Naive thymus-derived CD4-positive, alpha-beta T cell (primary cell): ENCODE measurements around the gene GLS. TPM values are rescaled to one million over a fixed set of nuclear protein-coding genes. Genes with fewer than 3 reads are reported as not detected.
"Not testable (repeated sequence)": the region's sequence is repeated elsewhere in the genome, so short reads cannot be mapped to it uniquely, and the experiment has no call there.

Source experiments
- ATAC-seq: fragments of 150-1000 bp; cut with Tn5 transposase; 2 replicates; pipeline ENCODE4 v1.10.0; 2021; ENCODE audit warnings: mild to moderate bottlenecking, moderate library complexity
- CTCF ChIA-PET: fragments of 350-600 bp; sonication (Branson Sonifier 250); formaldehyde crosslinking; loops from one replicate; lab custom pipeline; 2021; ENCODE audit warnings: antibody characterized with exemption; lab: Charles Lee
- POLR2A ChIA-PET: fragments of 350-600 bp; sonication (Branson Sonifier 250); formaldehyde crosslinking; loops from one replicate; lab custom pipeline; 2021; ENCODE audit warnings: antibody characterized with exemption, inconsistent platforms; lab: Charles Lee
- DNase-seq, 9 donors: peaks; one replicate each; pipeline versions ENCODE4 v3.0.0 to v3.0.0-alpha.2; 2020 to 2022; ENCODE audit warnings: mixed read lengths in 1 of 9
- H3K27ac ChIP-seq: one replicate; pipeline ENCODE4 v1.7.0; 2013; ENCODE audit warnings: mild to moderate bottlenecking, low read depth, low read length, moderate library complexity
- H3K27me3 ChIP-seq, 2 donors: one replicate each; pipeline ENCODE4 v1.7.0; 2013; ENCODE audit warnings: low read length in 2 of 2, mild to moderate bottlenecking in 2 of 2, moderate library complexity in 2 of 2; ENCODE audit not compliant: control insufficient read depth in 2 of 2, insufficient read depth in 2 of 2
- H3K36me3 ChIP-seq, 3 experiments: 1 replicate in 2 of 3; 2 replicates in 1 of 3; pipeline ENCODE4 v1.7.0; 2013; ENCODE audit warnings: low read length in 3 of 3, mild to moderate bottlenecking in 3 of 3, moderate library complexity in 1 of 3; ENCODE audit not compliant: insufficient read depth in 3 of 3, control insufficient read depth in 2 of 3
- H3K4me1 ChIP-seq, 2 donors: one replicate each; pipeline ENCODE4 v1.7.0; 2013; ENCODE audit warnings: low read length in 2 of 2, mild to moderate bottlenecking in 2 of 2, moderate library complexity in 1 of 2; ENCODE audit not compliant: control insufficient read depth in 2 of 2, insufficient read depth in 2 of 2
- H3K4me3 ChIP-seq: 2 replicates; pipeline ENCODE4 v1.7.0; 2013; ENCODE audit warnings: mild to moderate bottlenecking, low read length
- H3K9me3 ChIP-seq, 3 experiments: 1 replicate in 2 of 3; 2 replicates in 1 of 3; pipeline ENCODE4 v1.7.0; 2013; ENCODE audit warnings: low read length in 3 of 3; ENCODE audit not compliant: control insufficient read depth in 2 of 3
- H3K27ac Mint-ChIP-seq, 9 donors: one replicate each; pipeline ENCODE4 v1.8.0; 2020 to 2022; ENCODE audit warnings: mixed read lengths in 9 of 9, mild to moderate bottlenecking in 8 of 9, moderate library complexity in 5 of 9, inconsistent platforms in 2 of 9
- H3K27me3 Mint-ChIP-seq, 5 donors: one replicate each; pipeline ENCODE4 v1.8.0; 2021 to 2022; ENCODE audit warnings: mixed read lengths in 5 of 5, mild to moderate bottlenecking in 1 of 5
- H3K36me3 Mint-ChIP-seq, 5 donors: one replicate each; pipeline ENCODE4 v1.8.0; 2020 to 2022; ENCODE audit warnings: mixed read lengths in 5 of 5, mild to moderate bottlenecking in 3 of 5, inconsistent platforms in 1 of 5
- H3K4me1 Mint-ChIP-seq, 7 donors: one replicate each; pipeline ENCODE4 v1.8.0; 2020 to 2022; ENCODE audit warnings: mixed read lengths in 7 of 7, mild to moderate bottlenecking in 3 of 7, inconsistent platforms in 1 of 7
- H3K4me3 Mint-ChIP-seq, 10 donors: one replicate each; pipeline ENCODE4 v1.8.0; 2020 to 2022; ENCODE audit warnings: mild to moderate bottlenecking in 10 of 10, mixed read lengths in 10 of 10, moderate library complexity in 6 of 10, inconsistent platforms in 2 of 10
- H3K9me3 Mint-ChIP-seq, 11 donors: one replicate each; pipeline ENCODE4 v1.8.0; 2020 to 2022; ENCODE audit warnings: mixed read lengths in 11 of 11, mild to moderate bottlenecking in 4 of 11, inconsistent platforms in 1 of 11, moderate library complexity in 1 of 11
- intact Hi-C, 2 donors: fragments of 100-400 bp; cut with micrococcal nuclease; formaldehyde crosslinking; loops; one replicate each; pipeline ENCODE4 v1.15.1; 2023
- polyA plus RNA-seq, 2 donors: library from polyadenylated mRNA; unstranded; fragments of 300-500 nt; fragmentation: Illumina TruSeq; gene quantifications; one replicate each; pipeline ENCODE4 v1.2.3, GENCODE V29; 2021
- total RNA-seq, 6 experiments: library from RNA in 5 of 6; stranded (reverse) in 5 of 6; gene quantifications; 1 replicate in 5 of 6; 2 replicates in 1 of 6; pipeline ENCODE4 v1.2.3 and lab custom pipeline; 2021 to 2026

Gene GLS
- total and polyA plus RNA-seq, 7 experiments from 2014 or later, result 34.6 to 234 (median 189) TPM

DNA sequence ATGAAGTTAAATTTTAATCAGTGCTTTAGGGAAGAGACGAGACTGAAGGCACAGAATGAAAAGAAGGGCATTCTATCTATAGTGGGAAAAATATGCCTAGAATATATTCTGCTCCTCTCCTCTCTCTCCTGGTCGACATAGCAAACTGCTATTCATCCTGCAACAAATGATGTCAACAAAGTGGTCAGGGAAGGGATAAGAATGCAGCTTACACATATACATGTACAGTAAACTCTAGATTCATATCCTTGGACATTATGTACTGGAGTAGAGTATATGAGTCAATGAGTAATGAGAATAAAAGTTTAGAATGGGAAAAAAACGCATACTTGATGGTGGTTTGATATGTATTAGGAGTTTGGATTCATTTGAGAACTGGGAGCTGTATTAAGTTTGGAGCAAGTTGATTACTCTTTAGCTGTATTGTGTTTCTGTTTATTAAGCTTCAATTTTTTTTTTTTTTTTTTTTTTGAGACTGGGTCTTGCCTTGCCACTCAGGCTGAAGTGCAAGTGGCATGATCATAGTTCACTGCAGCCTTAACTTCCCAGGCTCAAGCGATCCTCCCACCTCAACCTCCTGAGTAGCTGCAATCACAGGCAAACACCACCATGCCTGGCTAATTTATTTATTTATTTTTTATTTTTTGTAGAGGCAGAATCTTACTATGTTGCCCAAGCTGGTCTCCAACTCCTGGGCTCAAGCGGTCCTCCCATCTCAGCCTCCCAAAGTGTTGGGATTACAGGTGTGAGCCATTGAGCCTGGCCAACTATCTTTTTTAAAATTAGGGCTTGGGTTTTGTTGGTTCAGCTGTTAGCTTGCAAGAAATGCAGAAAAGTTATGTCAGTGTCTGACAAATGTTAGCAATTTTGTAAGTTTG, 79.5 kb downstream of the GLS start:
- Histone ChIP-seq H3K27ac (no peak overlapping the region), H3K4me1 (no peaks in the 10 kb centered on the region), H3K27me3 (no peaks in the 10 kb centered on the region), H3K36me3 (peaks cover 0 to 29% (median 3%) of the 10 kb centered on the region in 3 experiments), H3K9me3 (no peaks in the 10 kb centered on the region), H3K4me3 (no peak overlapping the region)
- peak overlapping the region; percentile 7 to 91 (median 69) for H3K27ac Mint-ChIP-seq
- H3K27me3 Mint-ChIP-seq, result no peaks in the 10 kb centered on the region
- H3K4me3 Mint-ChIP-seq, result peak overlapping the region in 1 of 10 donors; percentile 21
- ChIA-PET POLR2A (interaction anchor here (0.7 to 1.8 kb wide), 4 partner anchors 11 to 27 kb away, joined by 3 to 5 read pairs (median 4); no protein-coding TSS in a partner anchor), CTCF (interaction anchor here (0.5 kb wide), 1 partner anchor 195 kb away, joined by 3 read pairs; no protein-coding TSS in a partner anchor)
- no peak for ATAC-seq
- H3K9me3 Mint-ChIP-seq, result peaks cover 0 to 18% (median 3%) of the 10 kb centered on the region in 11 donors
- H3K4me1 Mint-ChIP-seq, result peaks cover 12 to 64% (median 40%) of the 10 kb centered on the region in 7 donors
- no peak for DNase-seq
- intact Hi-C loops, result no loop called here
- H3K36me3 Mint-ChIP-seq, result peaks cover 18 to 69% (median 31%) of the 10 kb centered on the region in 5 donors

- CTCF ChIA-PET, H3K9me3 ChIP-seq, H3K27ac ChIP-seq, H3K27me3 Mint-ChIP-seq, intact Hi-C loops, H3K4me3 Mint-ChIP-seq, DNase-seq, H3K4me1 ChIP-seq, H3K4me3 ChIP-seq, H3K27me3 ChIP-seq, ATAC-seq, POLR2A ChIA-PET: not testable (repeated sequence)
- H3K36me3 ChIP-seq, result peaks cover 3 to 39% (median 5%) of the 10 kb centered on the region in 3 experiments
- peaks cover 0 to 12% (median 0%) of the 10 kb centered on the region in 11 donors for H3K9me3 Mint-ChIP-seq
- peaks cover 10 to 64% (median 41%) of the 10 kb centered on the region in 7 donors for H3K4me1 Mint-ChIP-seq
- peak overlapping the region; percentile 19 to 83 (median 62) for H3K27ac Mint-ChIP-seq
- peaks cover 18 to 67% (median 28%) of the 10 kb centered on the region in 5 donors for H3K36me3 Mint-ChIP-seq
Measured at GRCh38 chr2:190961117-190961516, 80.5 kb downstream of the GLS start.

- no peak for ATAC-seq
- POLR2A ChIA-PET, result no interaction called here
- H3K4me1 Mint-ChIP-seq, result peaks cover 13 to 69% (median 42%) of the 10 kb centered on the region in 7 donors
- H3K36me3 Mint-ChIP-seq, result peaks cover 19 to 62% (median 22%) of the 10 kb centered on the region in 5 donors
- no peaks in the 10 kb centered on the region for H3K27me3 Mint-ChIP-seq
- H3K36me3 ChIP-seq, result peaks cover 3 to 40% (median 9%) of the 10 kb centered on the region in 3 experiments
- H3K27me3 ChIP-seq, result no peaks in the 10 kb centered on the region
- intact Hi-C loops, result loop anchor here in 1 of 2 donors (2.0 kb wide), 1 partner anchor 15 kb away; no protein-coding TSS in a partner anchor
- peaks cover 0 to 8% (median 0%) of the 10 kb centered on the region in 11 donors for H3K9me3 Mint-ChIP-seq
- DNase-seq, result no peak
- H3K4me3 ChIP-seq, result no peak overlapping the region
- CTCF ChIA-PET, result interaction anchor here (1.2 kb wide), 1 partner anchor 15 kb away, joined by 3 read pairs; no protein-coding TSS in a partner anchor
- no peaks in the 10 kb centered on the region for H3K4me1 ChIP-seq
- peak overlapping the region; percentile 28 to 85 (median 61) for H3K27ac Mint-ChIP-seq
- H3K9me3 ChIP-seq, result no peaks in the 10 kb centered on the region
- no peak overlapping the region for H3K27ac ChIP-seq
- H3K4me3 Mint-ChIP-seq, result no peak overlapping the region
Measured at GRCh38 chr2:190961918-190962487, 81.4 kb downstream of the GLS start.

DNA sequence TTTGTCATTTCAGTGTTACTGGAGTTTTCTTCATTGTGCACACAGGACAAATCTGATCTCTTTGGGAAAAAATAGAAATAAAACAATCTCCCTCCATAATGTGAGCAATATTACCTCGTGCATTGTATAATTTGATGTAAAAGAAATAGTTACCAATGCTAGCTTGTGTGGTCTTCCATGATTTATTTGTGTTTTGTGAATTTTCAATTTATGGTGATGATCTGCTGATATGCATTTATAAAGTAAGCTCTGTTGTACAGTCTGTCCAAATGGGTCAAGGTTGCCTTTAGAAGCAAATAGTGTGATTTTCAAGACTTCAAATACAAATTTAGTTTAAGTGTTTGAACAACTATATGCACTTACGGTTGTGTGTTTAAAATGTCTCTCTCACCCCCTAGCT, 82.5 kb downstream of the GLS start:
- ChIA-PET CTCF (interaction anchor here (1.2 to 1.4 kb wide), 2 partner anchors 16 to 67 kb away, joined by 3 read pairs; no protein-coding TSS in a partner anchor), POLR2A (no interaction called here)
- H3K27ac ChIP-seq, result no peak overlapping the region
- Mint-ChIP-seq H3K36me3 (peaks cover 22 to 61% (median 25%) of the 10 kb centered on the region in 5 donors), H3K9me3 (peaks cover 0 to 3% (median 0%) of the 10 kb centered on the region in 11 donors), H3K4me3 (no peak overlapping the region), H3K27me3 (no peaks in the 10 kb centered on the region), H3K4me1 (peaks cover 13 to 68% (median 47%) of the 10 kb centered on the region in 7 donors), H3K27ac (peak overlapping the region in 8 of 9 donors; percentile 2 to 88 (median 58))
- no peaks in the 10 kb centered on the region for H3K9me3 ChIP-seq
- intact Hi-C loops, result loop anchor here in 1 of 2 donors (2.0 kb wide), 1 partner anchor 16 kb away; no protein-coding TSS in a partner anchor
- no peaks in the 10 kb centered on the region for H3K27me3 ChIP-seq
- no peak for ATAC-seq
- peaks cover 10 to 47% (median 17%) of the 10 kb centered on the region in 3 experiments for H3K36me3 ChIP-seq
- H3K4me3 ChIP-seq, result no peak overlapping the region
- H3K4me1 ChIP-seq, result no peaks in the 10 kb centered on the region
- DNase-seq, result no peak

GRCh38 chr2:190964170-190964795, 83.7 kb downstream of the GLS start:
- POLR2A ChIA-PET, result no interaction called here

More at GRCh38 chr2:190964170-190964795, 83.7 kb downstream of the GLS start:
- Histone ChIP-seq H3K27me3 (no peaks in the 10 kb centered on the region), H3K9me3 (no peaks in the 10 kb centered on the region), H3K27ac (peak overlapping the region; percentile 23), H3K4me1 (no peaks in the 10 kb centered on the region), H3K36me3 (peaks cover 19 to 56% (median 20%) of the 10 kb centered on the region in 3 experiments), H3K4me3 (no peak overlapping the region)
- Mint-ChIP-seq H3K9me3 (no peaks in the 10 kb centered on the region), H3K4me3 (peak overlapping the region in 2 of 10 donors; percentile 22 to 26), H3K27me3 (no peaks in the 10 kb centered on the region), H3K36me3 (peaks cover 16 to 58% (median 31%) of the 10 kb centered on the region in 5 donors), H3K4me1 (peaks cover 12 to 67% (median 37%) of the 10 kb centered on the region in 7 donors), H3K27ac (peak overlapping the region; percentile 47 to 91 (median 82))
- peak in 1 of 9 donors; percentile 22 for DNase-seq
- ATAC-seq, result peak; percentile 52
- intact Hi-C loops, result loop anchor here in 1 of 2 donors (2.0 kb wide), 1 partner anchor 183 kb away; no protein-coding TSS in a partner anchor
- CTCF ChIA-PET, result interaction anchor here (1.0 to 1.4 kb wide), 2 partner anchors 65 to 114 kb away, joined by 3 read pairs; no protein-coding TSS in a partner anchor
